HEK293 (cell line): ENCODE measurements around the gene PLCL1.
A peak's percentile ranks its signal among the peaks of the same experiment; 100 is the strongest.

ENCODE experiments used
- GFI1B ChIP-seq: fragments of 450-650 bp; formaldehyde crosslinking; IDR thresholded peaks from 2 replicates; pipeline ENCODE4 v1.5.1; 2016; ENCODE audit warnings: missing biosample characterization, missing genetic modification characterization
- HOXC10 ChIP-seq: sonication (generic); formaldehyde crosslinking; IDR thresholded peaks from 2 replicates; pipeline ENCODE4 v1.8.1; 2023; ENCODE audit warnings: mild to moderate bottlenecking, missing genetic modification reagents
- SETDB1 ChIP-seq: IDR thresholded peaks from one replicate; pipeline ENCODE4 v1.6.1; 2017; ENCODE audit warnings: mild to moderate bottlenecking, low read length, moderate library complexity, mixed read lengths; ENCODE audit not compliant: insufficient read length
- TRIM28 ChIP-seq: IDR thresholded peaks from 2 replicates; pipeline ENCODE4 v1.6.1; 2011; ENCODE audit warnings: low read length, control low read depth, borderline replicate concordance
- YY1 ChIP-seq: fragments of 450-650 bp; formaldehyde crosslinking; IDR thresholded peaks from 2 replicates; pipeline ENCODE4 v1.5.1; 2018; ENCODE audit warnings: missing biosample characterization, missing genetic modification characterization
- ZBTB17 ChIP-seq: fragments of 450-650 bp; formaldehyde crosslinking; IDR thresholded peaks from 2 replicates; pipeline ENCODE4 v1.5.1; 2016; ENCODE audit warnings: missing biosample characterization, missing genetic modification characterization
- ZFHX2 ChIP-seq: fragments of 450-650 bp; formaldehyde crosslinking; conservative IDR thresholded peaks from 2 replicates; pipeline ENCODE4 v1.5.1; 2016; ENCODE audit warnings: missing biosample characterization, missing genetic modification characterization
- ZNF174 ChIP-seq: fragments of 450-650 bp; formaldehyde crosslinking; IDR thresholded peaks from 2 replicates; pipeline ENCODE4 v1.5.0; 2017; ENCODE audit warnings: missing biosample characterization, mild to moderate bottlenecking, missing genetic modification characterization
- ZNF292 ChIP-seq: fragments of 450-650 bp; formaldehyde crosslinking; IDR thresholded peaks from 2 replicates; pipeline ENCODE4 v1.5.1; 2016; ENCODE audit warnings: low read depth, missing biosample characterization, missing genetic modification characterization, borderline replicate concordance
- ZNF473 ChIP-seq: fragments of 450-650 bp; formaldehyde crosslinking; IDR thresholded peaks from 2 replicates; pipeline ENCODE4 v1.5.1; 2017; ENCODE audit warnings: missing biosample characterization, missing genetic modification characterization
- ZNF501 ChIP-seq: fragments of 450-650 bp; formaldehyde crosslinking; IDR thresholded peaks from 2 replicates; pipeline ENCODE4 v1.5.1; 2016; ENCODE audit warnings: missing biosample characterization, missing genetic modification characterization
- ZNF530 ChIP-seq: fragments of 450-650 bp; formaldehyde crosslinking; IDR thresholded peaks from 2 replicates; pipeline ENCODE4 v1.5.1; 2016; ENCODE audit warnings: low read depth, missing biosample characterization, missing genetic modification characterization
- ZNF558 ChIP-seq: fragments of 450-650 bp; formaldehyde crosslinking; IDR thresholded peaks from 2 replicates; pipeline ENCODE4 v1.5.1; 2016; ENCODE audit warnings: missing biosample characterization, missing genetic modification characterization
- ZNF701 ChIP-seq: fragments of 450-650 bp; formaldehyde crosslinking; IDR thresholded peaks from 2 replicates; pipeline ENCODE4 v1.5.1; 2016; ENCODE audit warnings: missing biosample characterization, missing genetic modification characterization
- ZSCAN23 ChIP-seq: fragments of 450-650 bp; formaldehyde crosslinking; IDR thresholded peaks from 2 replicates; pipeline ENCODE4 v1.5.1; 2016; ENCODE audit warnings: missing biosample characterization, missing genetic modification characterization
- ZSCAN30 ChIP-seq: fragments of 450-650 bp; IDR thresholded peaks from 2 replicates; pipeline ENCODE4 v1.5.1; 2018; ENCODE audit warnings: missing biosample characterization, mild to moderate bottlenecking, missing genetic modification characterization, moderate library complexity
- TF ChIP-seq, protein P1 (sequence below): fragments of 450-650 bp; formaldehyde crosslinking; IDR thresholded peaks from 2 replicates; pipeline ENCODE4 v1.5.1; 2016; ENCODE audit warnings: missing biosample characterization, missing genetic modification characterization
- TF ChIP-seq, protein P2 (sequence below): fragments of 450-650 bp; formaldehyde crosslinking; IDR thresholded peaks from 2 replicates; pipeline ENCODE4 v1.5.1; 2016; ENCODE audit warnings: missing biosample characterization, missing genetic modification characterization
- TF ChIP-seq, protein P3 (sequence below): fragments of 450-650 bp; formaldehyde crosslinking; IDR thresholded peaks from 2 replicates; pipeline ENCODE4 v1.5.0; 2017; ENCODE audit warnings: missing biosample characterization, missing genetic modification characterization, borderline replicate concordance
- TF ChIP-seq, protein P4 (sequence below): fragments of 450-650 bp; formaldehyde crosslinking; IDR thresholded peaks from 2 replicates; pipeline ENCODE4 v1.5.1; 2017; ENCODE audit warnings: missing biosample characterization, missing genetic modification characterization
- TF ChIP-seq, protein P5 (sequence below): fragments of 450-650 bp; formaldehyde crosslinking; IDR thresholded peaks from 2 replicates; pipeline ENCODE4 v1.5.1; 2016; ENCODE audit warnings: missing biosample characterization, missing genetic modification characterization
- TF ChIP-seq, protein P6 (sequence below): fragments of 450-650 bp; formaldehyde crosslinking; IDR thresholded peaks from 2 replicates; pipeline ENCODE4 v1.5.1; 2016; ENCODE audit warnings: missing biosample characterization, missing genetic modification characterization, borderline replicate concordance
- TF ChIP-seq, protein P7 (sequence below): fragments of 450-650 bp; formaldehyde crosslinking; IDR thresholded peaks from 2 replicates; pipeline ENCODE4 v1.5.1; 2016; ENCODE audit warnings: missing biosample characterization, missing genetic modification characterization

PLCL1 gene

DNA sequence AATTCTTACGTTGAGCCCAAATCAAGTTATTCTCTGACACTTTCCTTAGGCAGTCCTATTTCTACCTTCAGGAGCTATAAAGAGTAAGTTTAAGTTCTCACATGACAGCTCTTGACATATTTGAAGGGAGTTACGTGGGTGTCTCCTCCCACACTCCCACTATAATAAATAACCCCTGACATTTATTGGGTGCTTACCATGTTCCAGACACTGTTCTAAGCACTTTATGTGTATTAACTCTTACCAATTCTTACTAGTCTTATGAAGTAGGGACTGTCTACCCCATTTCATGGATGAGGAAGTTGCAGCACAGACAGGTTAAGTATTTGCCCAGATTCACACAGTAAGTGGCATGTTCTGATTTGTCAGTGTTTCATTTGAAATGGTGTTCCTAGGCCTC, 17.9 kb downstream of the PLCL1 start (continued):
- TF ChIP-seq ZBTB17 (tag by site-specific recombination) (no peak), SETDB1 (no peak), HOXC10 (no peak), YY1 (no peak), ZNF501 (tag by site-specific recombination) (no peak), ZNF701 (tag by site-specific recombination) (no peak), ZFHX2 (tag by site-specific recombination) (peak; percentile 91), ZNF530 (no peak), GFI1B (tag by site-specific recombination) (no peak), ZSCAN23 (tag by site-specific recombination) (no peak), TRIM28 (0 out of 2 replicates have a peak, but pooled peaks have one; percentile 55), ZSCAN30 (tag by site-specific recombination) (no peak), ZNF558 (tag by site-specific recombination) (no peak), ZNF292 (tag by site-specific recombination) (no peak), ZNF174 (tag by site-specific recombination) (no peak), ZNF473 (no peak)
- TF ChIP-seq, protein P1, sequence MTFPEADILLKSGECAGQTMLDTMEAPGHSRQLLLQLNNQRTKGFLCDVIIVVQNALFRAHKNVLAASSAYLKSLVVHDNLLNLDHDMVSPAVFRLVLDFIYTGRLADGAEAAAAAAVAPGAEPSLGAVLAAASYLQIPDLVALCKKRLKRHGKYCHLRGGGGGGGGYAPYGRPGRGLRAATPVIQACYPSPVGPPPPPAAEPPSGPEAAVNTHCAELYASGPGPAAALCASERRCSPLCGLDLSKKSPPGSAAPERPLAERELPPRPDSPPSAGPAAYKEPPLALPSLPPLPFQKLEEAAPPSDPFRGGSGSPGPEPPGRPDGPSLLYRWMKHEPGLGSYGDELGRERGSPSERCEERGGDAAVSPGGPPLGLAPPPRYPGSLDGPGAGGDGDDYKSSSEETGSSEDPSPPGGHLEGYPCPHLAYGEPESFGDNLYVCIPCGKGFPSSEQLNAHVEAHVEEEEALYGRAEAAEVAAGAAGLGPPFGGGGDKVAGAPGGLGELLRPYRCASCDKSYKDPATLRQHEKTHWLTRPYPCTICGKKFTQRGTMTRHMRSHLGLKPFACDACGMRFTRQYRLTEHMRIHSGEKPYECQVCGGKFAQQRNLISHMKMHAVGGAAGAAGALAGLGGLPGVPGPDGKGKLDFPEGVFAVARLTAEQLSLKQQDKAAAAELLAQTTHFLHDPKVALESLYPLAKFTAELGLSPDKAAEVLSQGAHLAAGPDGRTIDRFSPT (tag by site-specific recombination) = no peak
- TF ChIP-seq, protein P2, sequence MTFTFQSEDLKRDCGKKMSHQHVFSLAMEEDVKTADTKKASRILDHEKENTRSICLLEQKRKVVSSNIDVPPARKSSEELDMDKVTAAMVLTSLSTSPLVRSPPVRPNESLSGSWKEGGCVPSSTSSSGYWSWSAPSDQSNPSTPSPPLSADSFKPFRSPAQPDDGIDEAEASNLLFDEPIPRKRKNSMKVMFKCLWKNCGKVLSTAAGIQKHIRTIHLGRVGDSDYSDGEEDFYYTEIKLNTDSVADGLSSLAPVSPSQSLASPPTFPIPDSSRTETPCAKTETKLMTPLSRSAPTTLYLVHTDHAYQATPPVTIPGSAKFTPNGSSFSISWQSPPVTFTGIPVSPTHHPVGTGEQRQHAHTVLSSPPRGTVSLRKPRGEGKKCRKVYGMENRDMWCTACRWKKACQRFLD (tag by site-specific recombination) = no peak
- TF ChIP-seq, protein P3, sequence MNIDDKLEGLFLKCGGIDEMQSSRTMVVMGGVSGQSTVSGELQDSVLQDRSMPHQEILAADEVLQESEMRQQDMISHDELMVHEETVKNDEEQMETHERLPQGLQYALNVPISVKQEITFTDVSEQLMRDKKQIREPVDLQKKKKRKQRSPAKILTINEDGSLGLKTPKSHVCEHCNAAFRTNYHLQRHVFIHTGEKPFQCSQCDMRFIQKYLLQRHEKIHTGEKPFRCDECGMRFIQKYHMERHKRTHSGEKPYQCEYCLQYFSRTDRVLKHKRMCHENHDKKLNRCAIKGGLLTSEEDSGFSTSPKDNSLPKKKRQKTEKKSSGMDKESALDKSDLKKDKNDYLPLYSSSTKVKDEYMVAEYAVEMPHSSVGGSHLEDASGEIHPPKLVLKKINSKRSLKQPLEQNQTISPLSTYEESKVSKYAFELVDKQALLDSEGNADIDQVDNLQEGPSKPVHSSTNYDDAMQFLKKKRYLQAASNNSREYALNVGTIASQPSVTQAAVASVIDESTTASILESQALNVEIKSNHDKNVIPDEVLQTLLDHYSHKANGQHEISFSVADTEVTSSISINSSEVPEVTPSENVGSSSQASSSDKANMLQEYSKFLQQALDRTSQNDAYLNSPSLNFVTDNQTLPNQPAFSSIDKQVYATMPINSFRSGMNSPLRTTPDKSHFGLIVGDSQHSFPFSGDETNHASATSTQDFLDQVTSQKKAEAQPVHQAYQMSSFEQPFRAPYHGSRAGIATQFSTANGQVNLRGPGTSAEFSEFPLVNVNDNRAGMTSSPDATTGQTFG = no peak
- TF ChIP-seq, protein P4, sequence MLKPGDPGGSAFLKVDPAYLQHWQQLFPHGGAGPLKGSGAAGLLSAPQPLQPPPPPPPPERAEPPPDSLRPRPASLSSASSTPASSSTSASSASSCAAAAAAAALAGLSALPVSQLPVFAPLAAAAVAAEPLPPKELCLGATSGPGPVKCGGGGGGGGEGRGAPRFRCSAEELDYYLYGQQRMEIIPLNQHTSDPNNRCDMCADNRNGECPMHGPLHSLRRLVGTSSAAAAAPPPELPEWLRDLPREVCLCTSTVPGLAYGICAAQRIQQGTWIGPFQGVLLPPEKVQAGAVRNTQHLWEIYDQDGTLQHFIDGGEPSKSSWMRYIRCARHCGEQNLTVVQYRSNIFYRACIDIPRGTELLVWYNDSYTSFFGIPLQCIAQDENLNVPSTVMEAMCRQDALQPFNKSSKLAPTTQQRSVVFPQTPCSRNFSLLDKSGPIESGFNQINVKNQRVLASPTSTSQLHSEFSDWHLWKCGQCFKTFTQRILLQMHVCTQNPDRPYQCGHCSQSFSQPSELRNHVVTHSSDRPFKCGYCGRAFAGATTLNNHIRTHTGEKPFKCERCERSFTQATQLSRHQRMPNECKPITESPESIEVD (tag by site-specific recombination) = peak; percentile 64
- TF ChIP-seq, protein P5, sequence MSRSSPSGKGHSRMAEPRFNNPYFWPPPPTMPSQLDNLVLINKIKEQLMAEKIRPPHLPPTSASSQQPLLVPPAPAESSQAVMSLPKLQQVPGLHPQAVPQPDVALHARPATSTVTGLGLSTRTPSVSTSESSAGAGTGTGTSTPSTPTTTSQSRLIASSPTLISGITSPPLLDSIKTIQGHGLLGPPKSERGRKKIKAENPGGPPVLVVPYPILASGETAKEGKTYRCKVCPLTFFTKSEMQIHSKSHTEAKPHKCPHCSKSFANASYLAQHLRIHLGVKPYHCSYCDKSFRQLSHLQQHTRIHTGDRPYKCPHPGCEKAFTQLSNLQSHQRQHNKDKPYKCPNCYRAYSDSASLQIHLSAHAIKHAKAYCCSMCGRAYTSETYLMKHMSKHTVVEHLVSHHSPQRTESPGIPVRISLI (tag by site-specific recombination) = no peak
- TF ChIP-seq, protein P6, sequence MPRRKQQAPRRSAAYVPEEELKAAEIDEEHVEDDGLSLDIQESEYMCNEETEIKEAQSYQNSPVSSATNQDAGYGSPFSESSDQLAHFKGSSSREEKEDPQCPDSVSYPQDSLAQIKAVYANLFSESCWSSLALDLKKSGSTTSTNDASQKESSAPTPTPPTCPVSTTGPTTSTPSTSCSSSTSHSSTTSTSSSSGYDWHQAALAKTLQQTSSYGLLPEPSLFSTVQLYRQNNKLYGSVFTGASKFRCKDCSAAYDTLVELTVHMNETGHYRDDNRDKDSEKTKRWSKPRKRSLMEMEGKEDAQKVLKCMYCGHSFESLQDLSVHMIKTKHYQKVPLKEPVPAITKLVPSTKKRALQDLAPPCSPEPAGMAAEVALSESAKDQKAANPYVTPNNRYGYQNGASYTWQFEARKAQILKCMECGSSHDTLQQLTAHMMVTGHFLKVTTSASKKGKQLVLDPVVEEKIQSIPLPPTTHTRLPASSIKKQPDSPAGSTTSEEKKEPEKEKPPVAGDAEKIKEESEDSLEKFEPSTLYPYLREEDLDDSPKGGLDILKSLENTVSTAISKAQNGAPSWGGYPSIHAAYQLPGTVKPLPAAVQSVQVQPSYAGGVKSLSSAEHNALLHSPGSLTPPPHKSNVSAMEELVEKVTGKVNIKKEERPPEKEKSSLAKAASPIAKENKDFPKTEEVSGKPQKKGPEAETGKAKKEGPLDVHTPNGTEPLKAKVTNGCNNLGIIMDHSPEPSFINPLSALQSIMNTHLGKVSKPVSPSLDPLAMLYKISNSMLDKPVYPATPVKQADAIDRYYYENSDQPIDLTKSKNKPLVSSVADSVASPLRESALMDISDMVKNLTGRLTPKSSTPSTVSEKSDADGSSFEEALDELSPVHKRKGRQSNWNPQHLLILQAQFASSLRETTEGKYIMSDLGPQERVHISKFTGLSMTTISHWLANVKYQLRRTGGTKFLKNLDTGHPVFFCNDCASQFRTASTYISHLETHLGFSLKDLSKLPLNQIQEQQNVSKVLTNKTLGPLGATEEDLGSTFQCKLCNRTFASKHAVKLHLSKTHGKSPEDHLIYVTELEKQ = no peak
- TF ChIP-seq, protein P7, sequence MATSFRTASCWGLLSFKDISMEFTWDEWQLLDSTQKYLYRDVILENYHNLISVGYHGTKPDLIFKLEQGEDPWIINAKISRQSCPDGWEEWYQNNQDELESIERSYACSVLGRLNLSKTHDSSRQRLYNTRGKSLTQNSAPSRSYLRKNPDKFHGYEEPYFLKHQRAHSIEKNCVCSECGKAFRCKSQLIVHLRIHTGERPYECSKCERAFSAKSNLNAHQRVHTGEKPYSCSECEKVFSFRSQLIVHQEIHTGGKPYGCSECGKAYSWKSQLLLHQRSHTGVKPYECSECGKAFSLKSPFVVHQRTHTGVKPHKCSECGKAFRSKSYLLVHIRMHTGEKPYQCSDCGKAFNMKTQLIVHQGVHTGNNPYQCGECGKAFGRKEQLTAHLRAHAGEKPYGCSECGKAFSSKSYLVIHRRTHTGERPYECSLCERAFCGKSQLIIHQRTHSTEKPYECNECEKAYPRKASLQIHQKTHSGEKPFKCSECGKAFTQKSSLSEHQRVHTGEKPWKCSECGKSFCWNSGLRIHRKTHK = no peak
- TF ChIP-seq, all 188 proteins: peak for 6
